Bone marrow (tissue), 2 donors: ENCODE data around the gene CFAP92.
A peak's percentile ranks its signal among the peaks of the same experiment; 100 is the strongest.
"Not testable (repeated sequence)": the region's sequence is repeated elsewhere in the genome, so short reads cannot be mapped to it uniquely, and the experiment has no call there.

ENCODE experiments used
- DNase-seq, 2 donors: peaks; one replicate each; lab custom pipeline; 2025; lab: John Stamatoyannopoulos, UW

Gene CFAP92

GRCh38 chr3:128889139-128889894 lies 104.6 kb downstream of the CFAP92 start:
- DNase-seq = no peak

- no peak for DNase-seq
Observed at GRCh38 chr3:128884992-128885391, 108.9 kb downstream of the CFAP92 start.

GRCh38 chr3:128882719-128883118 lies 111.2 kb downstream of the CFAP92 start:
- DNase-seq = no peak

GRCh38 chr3:128881576-128881975 lies 112.3 kb downstream of the CFAP92 start:
- DNase-seq = no peak

GRCh38 chr3:128880455-128880854 lies 113.4 kb downstream of the CFAP92 start:
- not testable (repeated sequence) for DNase-seq

- no peak for DNase-seq
Observed at GRCh38 chr3:128879991-128880390, 113.9 kb downstream of the CFAP92 start.

GRCh38 chr3:128879125-128879969 lies 114.5 kb downstream of the CFAP92 start, which contains the start of gene ACAD9:
TSS of gene ACAD9 (plus strand) at chr3:128879620. CDS start at chr3:128879692, 72 bp downstream.
- peak; percentile 92 to 93 for DNase-seq

GRCh38 chr3:128878556-128879124 lies 115.2 kb downstream of the CFAP92 start:
- peak in 1 of 2 donors; percentile 45 for DNase-seq

GRCh38 chr3:128878011-128878457 lies 115.8 kb downstream of the CFAP92 start:
- no peak for DNase-seq

GRCh38 chr3:128875556-128876120 lies 118.2 kb downstream of the CFAP92 start:
- peak in 1 of 2 donors; percentile 59 for DNase-seq

- DNase-seq = no peak
Observed at GRCh38 chr3:128874481-128875180, 119.2 kb downstream of the CFAP92 start.

GRCh38 chr3:128873244-128874022 lies 120.4 kb downstream of the CFAP92 start:
- DNase-seq = no peak

GRCh38 chr3:128872744-128873143 lies 121.1 kb downstream of the CFAP92 start:
- DNase-seq = no peak

- DNase-seq = no peak
Observed at GRCh38 chr3:128872282-128872681, 121.6 kb downstream of the CFAP92 start.

GRCh38 chr3:128870347-128870746 lies 123.5 kb downstream of the CFAP92 start:
- no peak for DNase-seq

- no peak for DNase-seq
Observed at GRCh38 chr3:128867200-128868125, 126.4 kb downstream of the CFAP92 start.

GRCh38 chr3:128864849-128865804 lies 128.7 kb downstream of the CFAP92 start:
- not testable (repeated sequence) for DNase-seq

- no peak for DNase-seq
Observed at GRCh38 chr3:128864351-128864811, 129.5 kb downstream of the CFAP92 start.
